Right lung (tissue), 5 donors: Measurements from ENCODE around the gene PPRC1. TPM values are rescaled to one million over a fixed set of nuclear protein-coding genes. Genes with fewer than 3 reads are reported as not detected.
"Not testable (repeated sequence)": the region's sequence is repeated elsewhere in the genome, so short reads cannot be mapped to it uniquely, and the experiment has no call there.

ENCODE experiments used
- DNase-seq, 2 donors: peaks; one replicate each; pipeline ENCODE4 v3.0.0-alpha.2; 2013
- polyA plus RNA-seq, 5 donors: library from polyadenylated mRNA; unstranded; fragments of 120-200 nt; gene quantifications; one replicate each; pipeline versions ENCODE4 v1.2.1 to v1.2.3, GENCODE V29; 2013; ENCODE audit warnings: inconsistent platforms in 1 of 5, low replicate concordance in 1 of 5; ENCODE audit not compliant: insufficient read length in 5 of 5, insufficient read depth in 1 of 5

Gene PPRC1
- polyA plus RNA-seq, 5 donors = 33.7 to 48.3 (median 40.6) TPM

DNA sequence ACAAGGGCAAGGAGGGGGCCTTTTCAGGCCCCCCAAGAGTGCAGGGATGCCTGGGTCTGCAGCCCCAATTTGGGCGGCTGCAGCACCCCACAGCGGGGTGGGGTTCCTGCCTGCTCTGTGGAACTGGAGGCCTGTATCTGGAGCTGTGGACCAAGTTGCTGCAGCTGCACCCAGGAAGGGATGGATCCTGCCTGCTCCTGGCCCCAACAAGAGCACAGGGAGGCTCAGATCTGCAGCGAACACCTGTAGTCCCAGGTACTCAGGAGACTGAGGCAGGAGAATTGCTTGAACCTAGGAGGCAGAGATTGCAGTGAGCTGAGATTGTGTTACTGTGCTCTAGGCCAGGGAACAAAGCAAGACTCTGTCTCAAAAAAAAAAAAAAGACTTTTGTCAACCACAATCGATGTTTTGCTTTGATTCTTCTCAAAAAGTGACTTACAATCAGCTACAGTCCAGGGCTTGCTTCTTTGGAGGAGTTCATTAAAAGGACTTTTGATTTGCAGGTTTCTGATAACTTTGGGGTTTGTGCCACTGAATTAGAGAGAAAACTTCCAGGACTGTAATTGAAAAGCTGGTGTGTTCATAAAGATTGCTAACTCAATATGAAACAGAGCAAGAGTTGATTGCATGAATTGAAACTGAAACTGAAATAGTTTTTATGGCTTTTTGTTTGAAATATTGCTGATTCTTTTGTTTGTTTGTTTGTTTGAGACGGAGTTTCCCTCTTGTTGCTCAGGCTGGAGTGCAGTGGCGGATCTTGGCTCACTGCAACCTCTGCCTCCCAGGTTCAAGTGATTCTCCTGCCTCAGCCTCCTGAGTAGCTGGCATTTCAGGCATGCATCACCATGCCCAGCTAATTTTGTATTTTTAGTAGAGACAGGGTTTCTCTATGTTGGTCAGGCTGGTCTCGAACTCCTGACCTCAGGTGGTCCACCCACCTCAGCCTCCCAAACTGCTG, 56.4 kb downstream of the PPRC1 start:
- not testable (repeated sequence) for DNase-seq

DNA sequence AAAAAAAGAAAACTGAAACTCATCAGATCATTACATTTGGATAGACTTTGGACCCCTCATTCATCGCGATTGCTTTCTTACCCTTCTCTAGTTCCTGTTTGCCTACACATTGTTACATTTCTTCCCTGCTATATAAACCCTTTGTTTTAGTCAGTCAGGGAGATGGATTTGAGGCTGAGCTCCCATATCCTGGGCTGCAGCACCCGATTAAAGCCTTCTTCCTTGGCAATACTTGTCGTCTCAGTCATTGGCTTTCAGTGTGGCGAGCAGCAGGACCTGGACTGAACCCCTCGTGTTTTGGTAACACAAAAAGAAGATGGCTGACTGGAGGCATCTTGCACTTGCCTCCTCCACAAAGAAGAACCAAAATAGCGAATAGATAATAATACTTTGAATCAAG, 59.1 kb downstream of the PPRC1 start:
- DNase-seq = no peak

- DNase-seq = no peak
Measured at GRCh38 chr10:102195296-102195870, 62.5 kb downstream of the PPRC1 start.

DNA sequence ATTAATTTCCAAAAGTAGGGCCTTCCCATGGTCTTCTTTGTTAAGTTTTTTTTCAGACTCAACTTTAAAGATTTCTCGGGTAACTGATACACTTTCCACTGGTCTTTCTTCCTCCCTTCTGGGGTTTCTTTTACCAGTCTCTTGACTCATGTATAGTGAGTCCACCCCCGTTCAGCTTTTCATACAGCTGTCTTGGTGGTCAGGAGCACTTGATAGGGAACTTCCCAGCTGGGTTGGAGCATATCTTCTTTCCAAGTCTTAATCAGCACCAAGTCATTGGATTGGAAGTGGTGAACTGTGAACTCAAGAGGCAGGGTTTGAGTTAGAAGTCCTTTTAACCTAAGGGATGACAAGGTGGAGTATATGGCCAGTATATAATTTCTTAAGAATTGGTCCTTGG, 64.1 kb downstream of the PPRC1 start:
- no peak for DNase-seq

DNA sequence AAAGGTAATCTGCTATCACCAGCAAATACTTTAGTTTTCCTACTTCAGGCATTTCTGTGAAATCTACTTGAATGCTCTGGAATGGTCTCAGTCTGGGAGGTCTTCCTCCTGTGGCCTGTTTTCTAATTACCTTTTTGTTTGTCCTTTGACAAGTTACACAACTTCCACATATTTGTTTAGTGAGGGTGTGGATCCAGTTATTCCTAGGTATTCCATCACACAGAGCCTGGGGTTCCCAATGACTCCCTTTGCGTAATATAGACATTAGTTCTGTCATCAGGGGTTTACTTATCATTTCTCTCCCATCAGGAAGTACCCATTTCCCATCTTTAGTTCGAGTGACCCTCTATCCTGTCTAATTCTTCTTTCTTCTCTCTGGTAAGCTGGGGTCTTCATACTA, 65.2 kb downstream of the PPRC1 start:
- no peak for DNase-seq

Other genes starting within 250 kb of the PPRC1 start
- gene ARMH3, start 76.9 kb upstream of the PPRC1 start, polyA plus RNA-seq = 10 to 100 TPM; 20.3 to 23.8 (median 21.8) TPM
- gene HPS6, start 67.7 kb upstream of the PPRC1 start, polyA plus RNA-seq = 10 to 100 TPM in 2 of 5 donors, 1 to 10 TPM in 3; 7.8 to 14.0 (median 9.7) TPM
- 100 to 1,000 TPM; 135 to 186 (median 147) TPM for gene LDB1, start 12.7 kb upstream of the PPRC1 start, polyA plus RNA-seq
- gene NOLC1, start 19.3 kb downstream of the PPRC1 start, polyA plus RNA-seq = 10 to 100 TPM; 78.3 to 85.5 (median 82.3) TPM
- under 1 TPM; 0.42 to 0.74 (median 0.47) TPM for gene ELOVL3, start 93.3 kb downstream of the PPRC1 start, polyA plus RNA-seq
- 1 to 10 TPM in 1 of 5 donors, under 1 TPM in 3, not detected in 1; 0.21 to 2.3 (median 0.52) TPM for gene PITX3, start 108.5 kb downstream of the PPRC1 start, polyA plus RNA-seq
- 10 to 100 TPM; 38.8 to 48.0 (median 44.6) TPM for gene GBF1, start 112.5 kb downstream of the PPRC1 start, polyA plus RNA-seq